HG03045 (cell line): Measurements from ENCODE around the gene ELAVL3.
"Not testable (repeated sequence)": the region's sequence is repeated elsewhere in the genome, so short reads cannot be mapped to it uniquely, and the experiment has no call there.

Experiments used
- ATAC-seq: cut with Tn5 transposase; IDR thresholded peaks from one replicate; pipeline ENCODE4 v1.9.1; 2021; ENCODE audit warnings: mild to moderate bottlenecking, moderate library complexity; ENCODE audit not compliant: unreplicated experiment

ELAVL3 gene

DNA sequence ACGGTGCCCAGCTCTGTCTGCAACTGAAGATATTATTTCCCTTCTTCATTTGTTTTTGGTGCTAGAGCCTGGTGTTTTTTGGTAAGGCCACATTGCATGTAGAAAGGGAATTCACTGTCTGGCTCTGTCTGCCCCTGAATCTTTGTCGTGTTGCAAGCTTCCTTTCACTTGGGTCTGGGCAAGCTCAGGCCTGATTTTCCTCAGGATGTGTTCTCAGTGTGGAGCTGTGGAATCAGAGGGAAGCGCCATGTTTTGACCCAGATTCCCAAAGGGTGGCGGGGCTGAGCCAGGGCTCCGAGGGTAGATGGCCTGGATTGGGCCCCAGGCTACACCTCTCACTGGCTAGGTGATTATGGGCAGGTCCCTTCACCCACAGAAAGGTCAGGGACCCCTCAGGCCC, 36.8 kb downstream of the ELAVL3 start:
- ATAC-seq, result no peak

DNA sequence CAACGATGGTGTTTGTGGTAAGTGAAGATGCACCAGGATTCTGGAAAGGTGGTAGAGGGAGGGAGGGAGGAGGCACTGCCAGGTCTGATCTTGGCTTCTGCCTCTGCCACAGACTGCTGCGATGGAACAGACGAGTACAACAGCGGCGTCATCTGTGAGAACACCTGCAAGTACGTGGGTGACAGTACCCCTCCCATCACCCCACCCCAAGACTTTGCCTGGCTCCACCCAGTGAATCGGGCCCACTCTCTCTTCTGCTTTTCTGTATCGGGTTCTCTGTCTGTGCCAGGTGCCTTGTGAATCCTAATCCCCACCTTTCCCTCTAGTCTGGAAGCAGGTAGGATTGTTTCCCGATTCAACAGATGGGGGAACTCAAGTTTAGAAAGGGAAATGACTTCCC, 42.9 kb downstream of the ELAVL3 start:
- ATAC-seq, result no peak

DNA sequence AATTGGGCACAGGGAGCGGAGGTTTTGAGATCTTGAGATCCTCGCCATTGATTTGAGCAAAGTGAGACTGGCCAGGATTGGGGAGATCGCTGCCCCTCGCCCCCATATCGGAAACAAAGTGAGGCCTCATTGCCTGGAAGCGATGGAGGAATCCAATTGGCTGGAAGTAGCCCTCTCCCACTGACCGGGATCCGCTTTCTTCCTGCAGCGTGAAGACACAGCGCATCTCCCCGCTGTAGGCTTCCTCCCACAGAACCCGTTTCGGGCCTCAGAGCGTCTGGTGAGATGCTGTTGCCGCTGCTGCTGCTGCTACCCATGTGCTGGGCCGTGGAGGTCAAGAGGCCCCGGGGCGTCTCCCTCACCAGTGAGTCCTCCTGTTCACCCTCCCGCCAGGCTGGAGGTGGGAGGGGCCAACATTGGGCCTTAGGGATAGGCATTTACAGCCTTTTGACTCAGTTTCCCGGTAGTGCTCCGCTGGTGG, 45.0 kb downstream of the ELAVL3 start:
- no peak for ATAC-seq

DNA sequence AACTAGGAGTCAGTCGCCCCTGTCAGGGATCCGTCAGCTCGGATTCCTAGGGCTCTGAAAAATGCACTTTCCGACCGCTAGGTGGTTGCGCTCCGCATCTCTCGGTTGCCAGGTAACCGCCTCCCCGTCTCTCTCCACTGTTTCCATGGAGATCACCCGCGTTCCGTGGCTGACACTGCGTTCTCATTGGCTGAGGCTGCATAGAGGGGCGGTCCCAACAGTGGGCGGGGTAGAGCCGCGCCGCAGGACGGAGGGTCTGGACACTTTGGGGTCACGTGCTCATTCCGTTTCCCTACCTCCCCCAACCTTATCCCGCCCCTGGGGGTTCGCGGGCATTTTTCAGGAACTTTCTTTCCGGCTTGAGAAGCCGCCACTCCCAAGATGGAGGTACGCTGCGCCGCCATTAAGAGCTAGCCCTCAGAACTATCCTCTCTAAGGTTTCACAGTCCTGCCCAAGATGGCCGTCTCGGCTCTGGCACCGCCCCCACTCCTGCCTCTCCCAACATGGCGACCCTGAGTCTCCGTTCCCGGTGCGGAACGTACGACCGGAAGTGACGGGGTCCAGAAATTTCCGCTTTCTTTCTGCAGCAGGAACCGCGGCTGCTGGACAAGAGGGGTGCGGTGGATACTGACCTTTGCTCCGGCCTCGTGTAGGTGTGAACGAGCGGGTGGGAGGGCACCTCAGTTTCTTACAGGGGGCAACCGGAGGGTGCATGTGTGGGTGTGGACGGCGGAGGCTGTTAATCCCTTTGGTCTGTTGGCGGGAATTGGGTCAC, 45.6 kb downstream of the ELAVL3 start, which contains the start of the genes ODAD3 and PRKCSH:
Gene ODAD3, minus strand, starts transcription at position 65 of the 776 bp plus-strand sequence. CDS start 105 bp downstream, outside the sequence.
Gene PRKCSH, plus strand, starts transcription at position 579 of the 776 bp plus-strand sequence. CDS start 483 bp downstream, outside the sequence.
- ATAC-seq, result peak; percentile 87

DNA sequence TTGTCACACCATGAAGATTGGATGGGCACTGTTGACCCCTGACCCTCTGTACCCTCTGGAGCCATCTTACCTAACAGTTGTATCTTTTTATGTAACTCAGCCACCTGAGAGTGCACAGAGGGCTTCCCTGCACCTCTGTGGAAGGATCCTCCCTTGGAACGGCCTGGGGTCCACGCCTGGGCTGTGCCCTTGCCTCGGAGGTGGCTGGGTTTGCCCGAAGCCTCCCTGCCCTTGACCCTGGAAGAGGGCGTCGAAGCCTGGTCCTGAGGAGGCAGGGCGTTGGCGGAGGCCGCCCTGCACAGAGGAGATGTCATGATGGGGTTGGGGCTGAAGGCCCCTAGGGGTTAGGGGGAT, 46.2 kb downstream of the ELAVL3 start:
- ATAC-seq, result no peak

DNA sequence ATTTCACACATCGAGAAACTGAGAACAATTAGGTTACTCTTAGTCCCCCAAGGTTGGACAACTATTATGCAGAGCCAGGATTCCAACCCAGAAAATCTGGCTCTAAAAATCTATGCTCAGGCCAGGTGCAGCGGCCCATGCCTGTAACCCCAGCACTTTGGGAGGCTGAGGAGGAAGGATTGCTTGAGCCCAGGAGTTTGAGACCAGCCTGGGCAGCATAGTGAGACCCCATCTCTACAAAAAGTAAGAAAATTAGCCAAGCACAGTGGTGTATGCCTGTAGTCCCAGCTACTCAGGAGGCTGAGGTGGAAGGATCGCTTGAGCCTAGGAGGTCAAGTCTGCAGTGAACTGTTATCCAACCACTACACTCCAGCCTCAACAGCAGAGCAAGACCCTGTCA, 47.3 kb downstream of the ELAVL3 start:
- ATAC-seq, result not testable (repeated sequence)

DNA sequence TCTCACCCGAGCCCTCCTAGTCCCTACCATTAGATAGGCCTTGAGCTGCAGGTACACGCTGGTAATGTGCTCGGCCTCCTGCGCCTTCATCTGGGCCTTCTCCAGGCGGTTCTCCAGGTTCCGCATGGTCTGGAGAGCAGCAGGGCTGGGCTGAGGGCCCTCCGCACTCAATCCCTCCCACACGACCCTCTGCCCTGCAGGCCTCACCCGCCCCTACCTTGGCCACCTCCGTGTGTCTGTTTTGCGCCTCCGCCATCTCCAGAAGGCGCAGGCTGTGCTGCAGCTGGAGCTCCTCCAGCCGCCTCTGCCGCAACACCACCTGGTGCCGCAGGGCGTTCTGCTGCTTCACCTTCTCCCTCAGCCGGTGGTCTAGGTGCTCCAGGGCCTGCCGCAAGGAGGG, 54.2 kb downstream of the ELAVL3 start:
- ATAC-seq, result no peak

DNA sequence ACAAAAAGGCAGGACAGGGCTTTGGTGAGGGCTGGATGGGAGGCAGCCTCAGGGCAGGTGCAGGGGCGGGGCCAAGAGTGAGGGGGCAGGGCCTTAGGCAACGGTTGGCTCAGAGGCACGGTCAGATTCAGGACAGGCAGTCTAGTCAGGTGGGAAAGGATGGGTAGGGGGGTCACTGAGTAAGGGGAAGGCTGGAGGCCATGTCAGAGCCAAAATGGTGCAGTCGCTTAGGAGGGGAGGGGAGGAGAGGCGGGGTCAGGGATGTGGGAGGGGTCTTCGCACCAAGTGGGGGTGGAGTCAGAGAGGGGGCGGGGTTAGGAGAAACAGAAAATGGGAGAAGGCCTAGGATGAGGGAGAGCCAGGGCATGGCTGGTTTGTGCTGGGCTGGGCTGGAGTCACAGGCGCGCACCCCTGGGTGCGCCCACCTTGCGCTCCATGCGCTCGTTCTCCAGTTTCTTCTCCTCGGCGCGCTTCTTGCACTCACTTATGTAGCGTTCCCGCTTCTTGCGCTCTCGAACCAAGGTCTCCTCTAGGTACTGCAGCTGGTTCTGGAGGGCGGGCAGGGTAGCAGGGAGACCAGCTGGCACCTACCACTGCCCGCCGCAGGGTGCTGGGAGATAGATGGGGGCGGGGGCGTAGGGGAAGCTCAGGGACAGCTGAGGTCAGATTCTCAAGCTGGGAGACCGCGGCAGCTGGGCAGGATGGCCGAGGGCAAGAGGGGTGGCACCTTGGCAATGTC, 55.0 kb downstream of the ELAVL3 start:
- ATAC-seq, result no peak

DNA sequence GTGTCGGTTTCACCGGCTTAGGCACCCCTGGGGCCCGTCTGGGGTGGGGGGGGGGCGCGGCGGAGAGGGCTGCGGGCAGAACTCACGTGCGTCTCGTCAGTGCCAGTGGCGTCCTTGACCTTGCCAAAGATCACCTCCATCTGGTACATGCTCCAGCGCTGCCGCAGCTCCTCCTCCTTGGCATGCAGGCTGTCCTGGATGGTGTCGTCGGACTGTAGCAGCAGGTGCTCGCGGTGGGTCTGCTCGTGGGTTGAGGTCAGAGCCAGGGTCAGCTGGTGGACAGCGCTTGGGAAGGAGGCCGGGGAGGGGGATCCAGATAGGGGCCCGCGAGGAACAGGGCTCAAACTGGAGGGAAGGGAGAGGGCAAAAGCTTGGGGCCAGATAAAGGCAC, 57.1 kb downstream of the ELAVL3 start:
- ATAC-seq, result no peak

DNA sequence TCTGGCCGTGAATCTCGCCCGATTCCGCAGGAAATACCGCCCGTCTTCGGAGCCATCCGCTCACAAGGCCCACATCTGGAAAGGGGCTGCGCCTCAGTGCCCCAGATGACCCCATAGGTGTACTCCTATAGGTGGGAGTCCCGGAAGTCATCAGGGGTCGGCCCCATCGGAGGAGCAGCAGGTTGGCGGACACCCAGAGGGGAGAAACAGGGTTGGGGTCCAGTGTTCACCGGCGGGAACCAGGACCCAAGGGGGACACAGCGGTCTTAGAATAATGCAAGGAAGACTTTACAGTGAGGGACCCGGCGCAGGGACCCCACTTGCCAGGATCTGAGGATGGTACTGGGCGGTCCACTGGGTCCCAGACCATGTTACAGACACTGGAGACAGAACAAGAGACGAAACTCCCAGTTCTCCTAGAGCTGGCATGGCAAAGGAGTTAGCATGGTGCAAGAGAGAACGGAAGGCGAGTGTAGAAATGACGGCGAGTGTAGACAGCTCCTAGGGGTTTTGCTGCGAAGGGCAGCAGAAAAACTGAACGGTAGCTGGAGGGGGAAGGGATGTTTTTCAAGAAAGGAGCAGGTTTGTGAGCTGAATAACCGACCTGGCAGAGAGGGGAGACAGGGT, 57.6 kb downstream of the ELAVL3 start:
- ATAC-seq, result no peak

DNA sequence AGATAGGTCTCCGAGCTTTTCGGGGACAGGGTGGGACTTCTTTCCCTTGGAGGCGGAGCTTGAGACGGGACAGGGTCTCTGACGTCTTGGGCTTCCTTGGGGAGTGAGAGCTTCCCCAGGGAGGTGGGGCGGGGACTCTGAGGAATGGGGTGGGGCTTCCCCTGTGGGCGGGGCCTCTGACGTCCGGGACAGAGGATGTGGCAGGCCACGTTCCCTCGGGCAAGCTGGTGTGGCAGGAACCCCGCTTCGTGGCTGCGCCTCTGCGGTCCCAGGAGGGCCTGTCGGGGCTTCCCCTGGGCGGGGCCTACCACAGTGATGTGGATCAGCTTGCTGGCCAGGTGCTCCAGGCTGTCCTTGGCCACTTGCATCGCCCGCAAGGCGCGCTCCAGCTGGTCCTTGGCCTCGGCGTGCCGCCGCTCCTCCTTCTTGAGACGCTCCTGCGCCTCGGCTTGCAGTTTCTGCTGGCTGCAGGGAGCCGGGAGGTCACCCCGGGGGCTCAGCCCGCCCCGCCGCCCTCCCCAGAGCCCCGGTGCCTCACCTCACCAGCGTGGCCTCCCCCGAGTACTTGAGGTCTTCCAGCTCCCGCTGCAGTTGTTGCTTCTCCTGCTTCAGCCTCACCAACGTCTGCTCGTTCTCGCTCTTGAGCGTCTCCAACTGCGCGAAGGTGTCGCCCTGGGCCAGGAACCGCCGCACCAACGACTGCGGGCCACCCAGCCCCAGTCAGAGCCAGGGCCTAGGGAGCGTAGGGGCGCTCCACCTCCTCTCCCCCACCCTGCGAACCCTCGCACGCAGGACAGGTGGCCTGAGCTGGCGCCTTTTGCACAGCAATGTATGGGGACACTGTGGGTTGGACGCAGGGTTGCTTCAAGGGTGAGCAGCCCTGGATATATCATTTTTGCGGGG, 58.4 kb downstream of the ELAVL3 start:
- ATAC-seq, result peak; percentile 52

DNA sequence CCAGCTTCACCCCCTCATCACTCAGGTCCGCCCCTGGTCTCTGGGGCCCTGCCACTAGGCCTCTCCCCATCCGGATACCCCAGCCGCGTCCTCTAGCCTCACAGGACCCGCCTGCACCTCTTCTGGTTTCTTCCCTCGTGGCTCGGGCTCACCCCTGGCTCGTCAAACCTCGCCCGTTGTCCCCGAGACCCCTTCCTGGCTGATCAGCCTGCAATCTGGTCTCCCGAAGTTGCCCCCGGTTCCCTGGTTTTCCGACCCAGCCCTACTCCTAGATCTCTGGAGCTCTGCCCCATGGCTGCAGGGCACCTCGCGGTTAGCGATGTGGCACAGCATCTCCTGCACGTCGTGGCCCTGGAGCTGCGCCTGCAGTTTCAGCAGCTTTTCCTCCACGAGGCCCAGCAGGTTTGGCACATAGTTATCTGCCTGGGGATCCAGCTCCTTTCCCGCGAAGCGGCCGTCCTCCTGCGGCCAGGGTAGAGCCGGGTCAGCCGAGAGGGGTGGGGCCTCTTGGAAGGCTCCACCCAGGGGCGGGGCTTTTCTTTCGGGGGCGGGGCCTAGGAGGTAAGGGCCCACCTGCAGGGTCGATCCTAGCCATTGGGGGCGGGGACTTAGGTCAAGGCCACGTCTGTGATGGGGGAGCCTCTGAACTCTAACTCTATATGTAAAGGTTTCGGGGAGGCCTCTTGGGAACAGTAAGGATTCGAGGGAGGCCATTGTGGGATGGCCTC, 59.3 kb downstream of the ELAVL3 start:
- ATAC-seq, result peak; percentile 14

DNA sequence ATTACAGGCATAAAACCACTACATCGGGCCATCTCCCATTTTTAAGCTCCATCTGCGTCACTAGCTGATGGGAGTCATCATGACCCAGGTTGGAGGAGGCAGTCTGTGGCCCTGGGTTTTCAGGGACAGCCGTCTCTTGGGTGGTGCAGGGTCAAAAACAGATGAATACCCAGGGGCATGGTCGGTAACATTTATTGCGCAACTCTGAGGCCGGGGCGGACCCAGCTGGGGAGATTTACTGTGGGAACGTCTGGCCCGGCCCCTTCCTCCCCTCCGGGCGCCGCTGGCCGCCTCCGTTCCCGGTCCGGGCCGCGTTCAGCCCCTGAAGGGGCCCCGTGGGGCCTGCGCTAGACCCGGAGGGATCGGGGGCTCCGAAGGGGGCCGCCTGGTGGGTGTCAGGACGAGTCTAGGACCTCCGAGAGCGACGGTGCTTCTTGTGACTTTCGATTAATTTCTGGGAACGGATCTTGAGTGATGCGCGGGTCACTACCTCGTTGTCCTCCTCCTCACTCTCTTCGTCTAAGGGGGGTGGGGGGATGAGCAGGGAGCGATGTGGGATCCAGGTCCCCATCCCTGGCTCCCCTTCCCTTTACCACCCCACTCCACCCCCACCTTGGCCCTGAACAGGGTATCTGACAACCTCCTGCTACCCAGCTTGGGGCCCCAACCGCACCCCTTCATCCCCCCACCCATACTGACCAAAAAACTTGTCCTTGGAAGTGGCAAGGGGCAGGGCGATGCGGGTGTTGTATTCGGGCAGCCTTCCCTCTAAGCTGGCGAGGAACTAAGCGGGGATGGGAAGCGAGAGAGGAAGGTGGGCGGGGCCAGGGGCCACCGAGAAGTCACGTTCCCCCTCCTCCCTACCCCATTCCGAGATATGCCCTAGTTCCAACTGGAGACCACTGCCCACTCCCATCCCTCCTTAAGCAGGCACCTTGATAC, 60.1 kb downstream of the ELAVL3 start:
- ATAC-seq, result no peak

DNA sequence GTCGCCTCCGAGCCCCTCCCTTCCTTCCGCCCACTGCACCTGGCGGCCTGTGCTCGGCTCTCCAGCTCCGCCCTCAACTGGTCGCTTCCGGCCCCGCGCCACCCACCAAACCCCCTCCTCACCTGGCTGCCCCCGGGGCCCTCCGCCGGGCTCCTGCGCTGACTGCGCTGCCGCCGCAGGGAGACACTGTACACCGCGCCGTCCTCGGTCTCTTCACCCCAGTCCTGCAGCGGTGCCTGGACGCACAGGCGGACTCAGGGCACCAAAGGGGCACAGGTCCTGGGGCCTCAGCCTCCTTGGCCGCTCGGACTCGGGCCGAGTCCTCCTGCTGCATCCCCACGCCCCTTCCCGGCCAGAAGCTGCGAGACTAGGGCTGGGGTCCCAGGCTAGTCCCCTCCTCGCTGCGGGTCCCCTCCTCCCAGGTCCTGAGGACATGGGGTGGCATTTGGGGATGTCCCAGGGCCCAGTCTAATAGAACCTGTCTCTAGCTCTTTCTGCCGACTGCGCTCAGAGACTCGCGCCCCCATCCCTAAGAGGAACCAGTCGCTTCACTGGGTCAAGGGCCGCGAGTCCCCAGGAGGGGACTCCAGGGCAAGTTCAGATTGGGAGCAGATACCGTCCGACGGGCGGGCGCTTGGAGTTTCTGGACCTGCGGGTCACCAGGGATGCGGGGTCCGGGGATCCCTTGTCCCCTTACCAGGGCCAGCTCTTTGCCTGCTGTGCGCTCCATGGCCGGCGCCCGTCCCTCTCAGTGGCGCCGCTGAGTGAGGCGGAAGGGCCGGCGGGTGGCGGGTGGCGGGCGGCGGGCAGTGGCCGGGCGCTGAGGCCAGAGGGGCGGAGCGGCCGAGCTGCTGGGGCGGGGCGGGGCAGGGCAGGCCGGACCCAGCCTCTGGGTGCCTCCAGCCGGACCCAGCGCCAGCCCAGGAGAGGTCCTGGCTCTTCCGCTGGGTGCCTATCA, 62.0 kb downstream of the ELAVL3 start, which contains the start of gene RGL3:
Gene RGL3, minus strand, starts transcription at position 766 of the 958 bp plus-strand sequence. Its CDS starts 36 bp downstream, at position 730.
- ATAC-seq, result no peak

DNA sequence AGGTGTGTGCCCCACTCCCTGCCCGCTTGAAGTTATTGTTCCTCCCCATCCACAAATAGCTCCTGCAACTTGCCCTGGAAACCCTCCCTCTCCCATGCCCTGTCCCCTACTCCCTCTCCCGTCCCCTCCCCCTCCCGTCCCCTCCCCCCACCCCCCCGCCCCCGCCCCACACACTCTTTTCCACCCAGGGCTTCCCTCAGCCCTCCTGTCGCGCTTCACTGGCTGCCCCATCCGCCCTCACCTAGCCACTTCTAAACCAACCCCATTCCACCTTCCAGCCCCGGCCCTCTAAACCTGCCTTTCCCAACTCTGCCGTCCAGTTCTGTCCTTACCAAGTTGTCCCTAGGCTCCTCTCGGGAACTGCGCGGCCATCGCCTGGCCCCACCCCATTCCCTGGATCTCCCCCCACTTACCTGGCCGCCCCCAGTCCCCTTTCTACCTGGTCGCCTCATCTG, 62.7 kb downstream of the ELAVL3 start:
- ATAC-seq, result no peak

DNA sequence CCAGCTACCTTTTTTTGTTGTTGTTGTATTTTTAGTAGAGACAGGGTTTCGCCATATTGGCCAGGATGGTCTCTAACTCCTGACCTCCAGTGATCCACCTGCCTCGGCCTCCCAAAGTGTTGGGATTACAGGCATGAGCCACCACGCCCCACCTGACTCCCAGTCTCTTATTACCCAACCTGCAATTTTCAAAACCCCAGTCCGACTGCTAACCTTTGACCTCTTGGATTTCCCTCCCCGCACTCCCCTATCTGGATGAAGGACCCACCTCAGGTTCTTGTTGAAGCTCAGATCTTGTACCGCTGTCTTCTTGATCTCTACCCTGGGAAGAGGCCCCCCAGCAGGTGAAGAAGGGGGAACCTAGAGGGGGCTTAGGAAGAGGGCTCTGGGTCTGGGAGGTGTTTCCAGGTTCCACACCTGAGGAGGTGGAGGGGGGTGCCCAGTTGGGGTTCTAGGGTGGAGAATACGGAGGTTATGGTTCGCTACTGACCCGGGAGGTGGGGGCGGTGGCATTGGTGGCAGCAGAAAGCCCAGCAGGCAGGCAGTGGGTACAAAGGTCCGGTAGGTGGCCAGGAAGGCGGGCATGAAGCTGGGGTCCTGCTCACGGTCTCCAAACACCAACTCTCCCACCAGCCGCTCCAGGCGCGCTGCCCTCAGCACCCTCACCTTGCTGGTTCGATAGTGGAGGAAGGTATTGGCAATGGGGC, 64.3 kb downstream of the ELAVL3 start:
- ATAC-seq, result no peak

DNA sequence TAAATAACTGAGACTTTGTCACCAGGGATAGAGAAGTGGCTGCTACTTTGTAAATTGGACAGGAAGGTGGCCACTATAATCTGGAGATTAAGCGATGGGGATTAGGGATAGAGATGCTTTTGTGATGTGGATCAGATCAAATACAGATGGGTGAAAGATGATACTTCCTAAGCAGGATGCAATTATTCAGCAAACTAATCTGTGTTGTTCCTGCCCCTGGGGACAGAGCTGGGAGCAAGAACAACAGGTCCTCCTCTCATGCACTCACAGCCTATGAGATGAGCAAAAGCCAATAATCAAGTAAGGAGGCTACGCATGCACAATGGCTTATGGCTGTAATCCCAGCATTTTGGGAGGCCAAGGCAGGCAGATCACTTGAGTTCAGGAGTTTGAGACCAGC, 66.3 kb downstream of the ELAVL3 start:
- no peak for ATAC-seq
